HEK293T (cell line): Measurements from ENCODE around the gene SNRPN.

ENCODE experiments used
- ZNF384 ChIP-seq: fragments of 450-650 bp; IDR thresholded peaks from 2 replicates; pipeline ENCODE4 v1.6.1; 2016
- TF ChIP-seq, protein P1 (sequence below): fragments of 450-650 bp; IDR thresholded peaks from 2 replicates; pipeline ENCODE4 v1.6.1; 2016

DNA sequence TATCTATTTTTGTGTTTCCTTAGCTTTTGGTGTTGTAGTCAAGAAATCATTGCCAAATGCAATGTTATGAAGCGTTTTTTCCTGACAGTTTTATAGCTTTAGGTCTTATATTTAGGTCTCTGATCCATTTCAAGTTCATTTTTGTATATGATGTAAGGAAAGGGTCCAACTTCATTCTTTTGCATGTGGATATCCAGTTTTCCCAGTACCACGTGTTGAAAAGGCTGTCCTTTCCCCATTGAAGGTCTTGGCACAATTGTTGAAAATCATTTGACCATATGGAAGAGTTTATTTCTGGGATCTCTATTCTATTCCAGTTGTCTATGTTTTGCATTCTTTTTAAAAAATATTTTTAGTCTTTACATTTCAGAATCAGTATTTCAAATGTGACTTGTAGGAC, 14.6 kb upstream of the SNRPN start:
- no peak for TF ChIP-seq ZNF384
- TF ChIP-seq, protein P1, sequence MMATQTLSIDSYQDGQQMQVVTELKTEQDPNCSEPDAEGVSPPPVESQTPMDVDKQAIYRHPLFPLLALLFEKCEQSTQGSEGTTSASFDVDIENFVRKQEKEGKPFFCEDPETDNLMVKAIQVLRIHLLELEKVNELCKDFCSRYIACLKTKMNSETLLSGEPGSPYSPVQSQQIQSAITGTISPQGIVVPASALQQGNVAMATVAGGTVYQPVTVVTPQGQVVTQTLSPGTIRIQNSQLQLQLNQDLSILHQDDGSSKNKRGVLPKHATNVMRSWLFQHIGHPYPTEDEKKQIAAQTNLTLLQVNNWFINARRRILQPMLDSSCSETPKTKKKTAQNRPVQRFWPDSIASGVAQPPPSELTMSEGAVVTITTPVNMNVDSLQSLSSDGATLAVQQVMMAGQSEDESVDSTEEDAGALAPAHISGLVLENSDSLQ, result no peak
